ENCODE results near the gene LPCAT1. TPM values are rescaled to one million over a fixed set of nuclear protein-coding genes. Genes with fewer than 3 reads are reported as not detected.

The LPCAT1 gene
- total and polyA plus RNA-seq, 2 donors (not counting 3 experiments of a cell fraction or from before 2014, with no cell fraction given) = 28.9 to 57.2 TPM

GRCh38 chr5:1472964-1473628 lies 50.7 kb downstream of the LPCAT1 start:
- no TSS peak for BruUV-seq (replicated peaks)
- H3K9ac ChIP-seq (replicated peaks; ENCODE audit: extremely low read depth, insufficient read depth, low read length) = no peak overlapping the region

More at GRCh38 chr5:1472964-1473628, 50.7 kb downstream of the LPCAT1 start:
- Histone ChIP-seq H3K9me3 (replicated peaks; ENCODE audit: control insufficient read depth, insufficient read depth, low read length) (no peaks in the 10 kb centered on the region), H3K27me3 (ENCODE audit: control insufficient read depth in 2 of 2, insufficient read depth in 2 of 2, low read length in 2 of 2) (no peaks in the 10 kb centered on the region), H4K20me1 (replicated peaks; ENCODE audit: control insufficient read depth, extremely low read depth, insufficient read depth, low read length) (no peaks in the 10 kb centered on the region), H3K9me1 (replicated peaks; ENCODE audit: control insufficient read depth, extremely low read depth, insufficient read depth, low read length) (no peaks in the 10 kb centered on the region), H3K79me2 (ENCODE audit: control insufficient read depth, insufficient read depth, low read length) (no peaks in the 10 kb centered on the region), H3K36me3 (ENCODE audit: control insufficient read depth in 2 of 2, extremely low read depth in 1 of 2, insufficient read depth in 2 of 2, low read length in 2 of 2) (peaks cover 2 to 24% of the 10 kb centered on the region in 2 experiments), H2AFZ (ENCODE audit: low read depth, low read length) (no peak overlapping the region), H3K4me2 (ENCODE audit: insufficient read depth, low read length) (no peak overlapping the region), H3K27ac (ENCODE audit: insufficient read depth, low read depth, low read length) (no peak overlapping the region), H3K4me1 (ENCODE audit: control insufficient read depth, extremely low read depth, insufficient read depth, low read length) (no peaks in the 10 kb centered on the region), H3K4me3 (replicated peaks in 1 of 3; ENCODE audit: insufficient read depth in 1 of 3, low read depth in 1 of 3, low read length in 3 of 3) (no peak overlapping the region)
- ChIA-PET CTCF (no interaction called here), POLR2A (no interaction called here)
- dilution Hi-C loops (cut with MboI; ENCODE audit: extremely low pct_ligation_motif_present, low sequenced_read_pairs) (no loop called here), intact Hi-C loops (cut with micrococcal nuclease) (no loop called here)
- no peak for FAIRE-seq
- DNase-seq (ENCODE audit: low read depth, low spot score) = no peak
- no peak for TF ChIP-seq MYC (IDR thresholded peaks at IDR 0.05; ENCODE audit: low read depth, low read length)
- TF ChIP-seq JUN (IDR thresholded peaks at IDR 0.05; ENCODE audit: borderline replicate concordance, insufficient read depth, insufficient read length, low read depth) = no peak
- TF ChIP-seq CTCF (IDR thresholded peaks at IDR 0.05; ENCODE audit: extremely low read depth in 1 of 2, insufficient read depth in 1 of 2, low read depth in 1 of 2, low read length in 2 of 2) = no peak
- no peak for TF ChIP-seq GATA2 (IDR thresholded peaks at IDR 0.05; ENCODE audit: insufficient read depth, insufficient read length, low read depth, low read length)
